GM23338 (cell line): ENCODE results near the gene TREML2. TPM values are rescaled to one million over a fixed set of nuclear protein-coding genes. Genes with fewer than 3 reads are reported as not detected.

Source experiments
- ATAC-seq: fragments of 200-7000 bp; cut with Tn5 transposase; 3 replicates; pipeline ENCODE4 v1.9.1; 2020
- DNase-seq: peaks from one replicate; pipeline ENCODE4 v3.0.0-alpha.2; 2015; ENCODE audit warnings: low spot score
- H2AFZ ChIP-seq: fragments of 200-600 bp; sonication (generic); 2 replicates; pipeline ENCODE4 v1.8.0; 2016; ENCODE audit warnings: antibody characterized with exemption, mild to moderate bottlenecking, moderate library complexity
- H3F3A ChIP-seq: fragments of 200-600 bp; sonication (generic); replicated peaks from 2 replicates; pipeline ENCODE4 v1.8.0; 2017; ENCODE audit warnings: antibody characterized with exemption, mixed run types, low read depth
- H3K27ac ChIP-seq: fragments of 200-600 bp; sonication (generic); 2 replicates; pipeline ENCODE4 v1.6.1; 2016; ENCODE audit warnings: low read depth
- H3K27me3 ChIP-seq: fragments of 200-600 bp; sonication (generic); 2 replicates; pipeline ENCODE4 v1.8.0; 2016; ENCODE audit warnings: mild to moderate bottlenecking, mixed run types, moderate library complexity; ENCODE audit not compliant: insufficient read depth
- H3K36me3 ChIP-seq: fragments of 200-600 bp; sonication (generic); 2 replicates; pipeline ENCODE4 v1.8.0; 2016; ENCODE audit warnings: mild to moderate bottlenecking; ENCODE audit not compliant: insufficient read depth
- H3K4me1 ChIP-seq: fragments of 200-600 bp; sonication (generic); 2 replicates; pipeline ENCODE4 v1.8.0; 2016; ENCODE audit warnings: mild to moderate bottlenecking, moderate library complexity; ENCODE audit not compliant: insufficient read depth
- H3K4me2 ChIP-seq: fragments of 200-600 bp; sonication (generic); 2 replicates; pipeline ENCODE4 v1.7.1; 2017; ENCODE audit warnings: mixed run types
- H3K4me3 ChIP-seq: fragments of 200-600 bp; sonication (generic); 2 replicates; pipeline ENCODE4 v1.6.1; 2016; ENCODE audit warnings: mixed run types
- H3K79me2 ChIP-seq: fragments of 200-600 bp; sonication (generic); replicated peaks from 2 replicates; pipeline ENCODE4 v1.8.0; 2017; ENCODE audit warnings: mild to moderate bottlenecking; ENCODE audit not compliant: insufficient read depth
- H3K9me2 ChIP-seq: fragments of 200-600 bp; sonication (generic); 2 replicates; pipeline ENCODE4 v1.8.0; 2017; ENCODE audit not compliant: insufficient read depth
- H4K20me1 ChIP-seq: fragments of 200-600 bp; sonication (generic); replicated peaks from 2 replicates; pipeline ENCODE4 v1.8.0; 2017; ENCODE audit warnings: mild to moderate bottlenecking; ENCODE audit not compliant: insufficient read depth
- H3K27ac Mint-ChIP-seq: 2 replicates; pipeline ENCODE4 v1.8.0; 2020; ENCODE audit warnings: inconsistent platforms, mild to moderate bottlenecking, moderate library complexity, mixed read lengths
- H3K27me3 Mint-ChIP-seq: 3 replicates; pipeline ENCODE4 v1.8.0; 2022; ENCODE audit warnings: low read depth, mild to moderate bottlenecking, moderate library complexity, mixed read lengths, inconsistent platforms; ENCODE audit not compliant: insufficient read depth, poor library complexity
- H3K36me3 Mint-ChIP-seq: 3 replicates; pipeline ENCODE4 v1.8.0; 2021; ENCODE audit warnings: low read depth, mild to moderate bottlenecking, inconsistent platforms, moderate library complexity, mixed read lengths
- H3K4me1 Mint-ChIP-seq: 3 replicates; pipeline ENCODE4 v1.8.0; 2020; ENCODE audit warnings: mild to moderate bottlenecking, inconsistent platforms, mixed read lengths
- H3K4me3 Mint-ChIP-seq: 3 replicates; pipeline ENCODE4 v1.8.0; 2021; ENCODE audit warnings: moderate library complexity, mild to moderate bottlenecking, inconsistent platforms, mixed read lengths
- H3K9me3 Mint-ChIP-seq: 3 replicates; pipeline ENCODE4 v1.8.0; 2020; ENCODE audit warnings: moderate library complexity, mild to moderate bottlenecking, inconsistent platforms, mixed read lengths
- CREB1 ChIP-seq: fragments of 250-450 bp; sonication (Bioruptor Pico); IDR thresholded peaks from 2 replicates; pipeline ENCODE4 v1.5.0; 2020; ENCODE audit warnings: low read depth, mild to moderate bottlenecking, moderate library complexity
- CTCF ChIP-seq, 2 experiments: fragments of 200-600 bp in 1 of 2; sonication (generic) in 1 of 2; conservative IDR thresholded peaks; 2 replicates each; pipeline versions ENCODE4 v1.5.1 to v1.6.1; 2016 to 2017; ENCODE audit warnings: antibody characterized with exemption in 2 of 2, low read depth in 2 of 2, mild to moderate bottlenecking in 2 of 2, moderate library complexity in 1 of 2
- ETS1 ChIP-seq: IDR thresholded peaks from 2 replicates; pipeline ENCODE4 v1.6.1; 2016; ENCODE audit warnings: antibody characterized with exemption
- EZH2 ChIP-seq: fragments of 200-600 bp; sonication (generic); IDR thresholded peaks from one replicate; pipeline ENCODE4 v1.8.0; 2017; ENCODE audit warnings: antibody characterized with exemption, mild to moderate bottlenecking, low read depth; ENCODE audit not compliant: unreplicated experiment
- EZH2phosphoT487 ChIP-seq: fragments of 200-600 bp; sonication (generic); IDR thresholded peaks from one replicate; pipeline ENCODE4 v1.8.1; 2018; ENCODE audit warnings: antibody characterized with exemption; ENCODE audit not compliant: unreplicated experiment
- JUNB ChIP-seq: IDR thresholded peaks from one replicate; pipeline ENCODE4 v1.6.1; 2016; ENCODE audit warnings: antibody characterized with exemption; ENCODE audit not compliant: unreplicated experiment
- NANOG ChIP-seq: IDR thresholded peaks from 2 replicates; pipeline ENCODE4 v1.6.1; 2016; ENCODE audit warnings: antibody characterized with exemption, borderline replicate concordance
- POLR2AphosphoS5 ChIP-seq: IDR thresholded peaks from 2 replicates; pipeline ENCODE4 v1.6.1; 2016; ENCODE audit warnings: antibody characterized with exemption, low read depth
- REST ChIP-seq: IDR thresholded peaks from one replicate; pipeline ENCODE4 v1.6.1; 2018; ENCODE audit warnings: antibody characterized with exemption; ENCODE audit not compliant: unreplicated experiment
- STAT1 ChIP-seq: IDR thresholded peaks from one replicate; pipeline ENCODE4 v1.6.1; 2016; ENCODE audit warnings: antibody characterized with exemption; ENCODE audit not compliant: unreplicated experiment
- ZNF114 ChIP-seq: fragments of 250-450 bp; sonication (Bioruptor Pico); IDR thresholded peaks from 2 replicates; pipeline ENCODE4 v1.5.0; 2020; ENCODE audit warnings: mild to moderate bottlenecking, moderate library complexity
- ZNF331 ChIP-seq: fragments of 250-450 bp; sonication (Bioruptor Pico); IDR thresholded peaks from 2 replicates; pipeline ENCODE4 v1.5.0; 2020; ENCODE audit warnings: low read depth, mild to moderate bottlenecking, moderate library complexity
- ZNF462 ChIP-seq: fragments of 250-450 bp; sonication (Bioruptor Pico); IDR thresholded peaks from 2 replicates; pipeline ENCODE4 v1.5.0; 2020; ENCODE audit warnings: mild to moderate bottlenecking, moderate library complexity
- polyA plus RNA-seq: library from polyadenylated mRNA; unstranded; fragments of >200 nt; fragmentation: Nextera tagmentation; extraction: Ambion mirVana; gene quantifications from 2 replicates; pipeline ENCODE4 v1.2.1, GENCODE V29; 2016
- total RNA-seq: library from RNA; depleted of rRNA; stranded (reverse); fragments of >200 nt; shearing (Covaris generic); gene quantifications from 2 replicates; pipeline ENCODE4 v1.2.3, GENCODE V29; 2014

TREML2 gene
- total and polyA plus RNA-seq, 2 experiments from 2014 or later: 0.07 TPM; not detected in 1

- no peak for TF ChIP-seq REST
- TF ChIP-seq EZH2phosphoT487: no peak
- TF ChIP-seq CREB1 (CRISPR knock-in tag): no peak
- no peak for TF ChIP-seq EZH2
- no peak for TF ChIP-seq ZNF462
- no peak for TF ChIP-seq CTCF (conservative IDR thresholded peaks at IDR 0.05; ENCODE audit: low read depth in 2 of 2)
- no peak for TF ChIP-seq ZNF114 (CRISPR knock-in tag)
- TF ChIP-seq POLR2AphosphoS5: no peak
- TF ChIP-seq NANOG: no peak
- TF ChIP-seq ETS1: no peak
- no peak for TF ChIP-seq JUNB
- no peak for TF ChIP-seq ZNF331 (CRISPR knock-in tag)
- TF ChIP-seq STAT1: no peak
- no peaks in the 10 kb centered on the region for H3K27me3 ChIP-seq
- H3K4me3 ChIP-seq: no peak overlapping the region
- H3K27ac ChIP-seq: no peak overlapping the region
- H3K9me2 ChIP-seq: peaks cover 8% of the 10 kb centered on the region; the same call in 1 of the 2 replicates
- H3K4me1 ChIP-seq: peaks cover 9% of the 10 kb centered on the region
- H2AFZ ChIP-seq: no peak overlapping the region
- H4K20me1 ChIP-seq: no peaks in the 10 kb centered on the region
- no peaks in the 10 kb centered on the region for H3K79me2 ChIP-seq
- Mint-ChIP-seq H3K27ac (no peak overlapping the region), H3K4me3 (no peak overlapping the region), H3K4me1 (peaks cover 8% of the 10 kb centered on the region), H3K27me3 (peaks cover 8% of the 10 kb centered on the region), H3K36me3 (no peaks in the 10 kb centered on the region; the same call in 2 of the 3 replicates), H3K9me3 (no peaks in the 10 kb centered on the region; the same call in 2 of the 3 replicates)
- H3F3A ChIP-seq: no peaks in the 10 kb centered on the region
- H3K4me2 ChIP-seq: no peak overlapping the region
- no peaks in the 10 kb centered on the region for H3K36me3 ChIP-seq
- ATAC-seq (no peak), DNase-seq (no peak)
These were observed 44.2 kb downstream of the TREML2 start for GRCh38 chr6:41156771-41157170.
